ENCODE data around the gene ADAMTS16. TPM values are rescaled to one million over a fixed set of nuclear protein-coding genes. Genes with fewer than 3 reads are reported as not detected.
"Not testable (repeated sequence)": the region's sequence is repeated elsewhere in the genome, so short reads cannot be mapped to it uniquely, and the experiment has no call there.

Gene ADAMTS16
- polyA plus RNA-seq (ENCODE audit: insufficient read length in 4 of 4) = 10 to 100 TPM; 67.2 to 88.1 (median 81.7) TPM

DNA sequence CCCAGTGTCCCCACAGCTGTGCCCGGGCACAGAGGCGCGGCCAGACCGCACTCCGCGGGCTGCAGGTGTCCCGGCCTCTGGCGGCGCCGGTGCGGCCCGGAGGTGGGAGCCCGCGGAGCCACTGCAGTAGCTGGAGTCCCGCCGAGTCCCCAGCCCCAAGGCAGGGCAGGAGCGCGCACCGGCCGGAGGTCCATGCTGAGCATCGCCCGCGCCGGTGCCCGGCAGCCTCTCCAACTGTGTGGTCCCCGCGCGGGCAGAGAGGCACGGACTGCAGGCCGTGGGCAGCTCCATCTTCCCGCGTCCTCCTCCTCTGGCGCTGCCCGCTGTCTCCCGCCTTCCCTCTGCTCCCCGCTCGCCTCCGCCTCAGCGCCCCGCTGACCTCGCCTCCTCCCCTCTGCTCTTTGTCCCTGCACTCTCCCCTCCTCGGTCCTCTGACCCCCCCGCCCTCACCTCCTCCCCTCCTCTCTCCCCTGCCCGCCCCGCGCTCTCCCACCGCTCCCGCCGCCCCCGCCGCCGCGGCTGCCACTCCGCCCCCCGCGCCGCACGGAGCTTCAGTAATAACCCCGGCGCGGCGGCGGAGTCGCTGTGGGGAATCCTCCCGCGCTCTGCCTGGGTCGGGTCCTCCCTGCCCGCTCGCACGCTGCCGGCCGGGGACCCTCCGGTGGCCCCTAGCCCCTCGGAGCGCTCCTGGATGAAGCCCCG, at the start of gene ADAMTS16:
Gene ADAMTS16, plus strand, starts transcription at position 554 of the 702 bp plus-strand sequence. Its CDS starts 138 bp downstream, at position 692.
- DNase-seq (ENCODE audit: low read depth in 4 of 4, low spot score in 3 of 4) = peak in 1 of 4 donors; percentile 18

DNA sequence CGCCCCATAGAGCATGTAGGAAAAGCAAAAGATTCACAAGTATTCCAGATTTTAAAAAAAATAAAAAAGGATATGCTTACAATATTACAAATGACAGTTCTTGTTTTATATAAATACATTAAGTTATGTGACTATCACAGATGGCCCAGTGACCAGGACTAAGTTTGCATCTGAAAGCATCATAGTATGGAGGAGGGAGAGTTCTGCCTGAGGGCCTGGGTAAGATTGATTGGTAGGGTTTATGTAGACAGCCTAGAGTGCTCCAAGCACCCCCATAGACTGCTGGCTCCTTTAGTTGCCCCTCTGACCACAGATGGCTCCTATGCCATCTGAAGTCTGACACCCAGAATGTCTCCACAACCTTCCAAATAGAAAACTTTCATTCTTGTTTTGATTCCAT, 48.0 kb upstream of the ADAMTS16 start:
- no peak for DNase-seq (ENCODE audit: low read depth in 4 of 4, low spot score in 3 of 4)

DNA sequence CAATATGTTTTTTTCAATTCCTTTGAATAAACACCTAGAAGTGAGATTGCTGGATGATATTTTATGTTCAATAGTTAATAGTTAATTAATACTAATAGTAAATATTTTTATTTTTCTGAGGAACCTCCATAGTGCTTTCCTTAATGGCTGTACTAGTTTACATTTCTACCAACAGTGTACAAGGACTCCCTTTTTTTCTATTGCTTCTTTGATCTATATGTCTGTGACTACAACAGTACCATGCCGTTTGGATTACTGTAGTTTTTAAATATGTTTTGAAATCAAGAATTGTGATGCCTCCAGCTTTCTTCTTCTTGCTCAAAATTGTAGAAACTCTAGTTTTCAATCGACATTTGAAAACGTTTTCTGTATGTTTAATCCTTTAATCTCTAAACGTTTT, 39.5 kb upstream of the ADAMTS16 start:
- no peak for DNase-seq (ENCODE audit: low read depth in 4 of 4, low spot score in 3 of 4)

GRCh38 chr5:5101676-5102075, 38.5 kb upstream of the ADAMTS16 start:
- no peak for DNase-seq (ENCODE audit: low read depth in 4 of 4, low spot score in 3 of 4)

DNA sequence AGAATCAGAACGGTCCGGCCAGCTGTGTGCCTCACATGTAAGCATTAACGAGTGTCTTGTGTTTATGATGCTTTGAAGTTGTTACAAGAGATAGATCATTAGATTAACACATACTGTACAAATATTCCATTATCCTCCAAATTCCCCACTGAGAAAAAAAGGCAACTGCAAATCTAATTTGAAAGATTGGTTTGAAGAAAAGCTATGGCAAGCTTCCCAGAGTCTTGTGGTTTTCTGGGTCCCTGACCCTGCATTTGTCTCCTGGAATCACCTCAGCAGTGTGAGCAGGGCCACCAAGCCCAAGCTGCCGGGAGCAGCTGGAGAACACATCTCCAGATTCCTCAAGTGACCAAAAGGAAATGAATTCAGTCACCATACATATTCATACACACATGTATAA, 36.9 kb upstream of the ADAMTS16 start:
- no peak for DNase-seq (ENCODE audit: low read depth in 4 of 4, low spot score in 3 of 4)

GRCh38 chr5:5104550-5104949, 35.6 kb upstream of the ADAMTS16 start:
- DNase-seq (ENCODE audit: low read depth in 4 of 4, low spot score in 3 of 4) = no peak

- no peak for DNase-seq (ENCODE audit: low read depth in 4 of 4, low spot score in 3 of 4)
These were observed 34.6 kb upstream of the ADAMTS16 start for GRCh38 chr5:5105531-5105930.

DNA sequence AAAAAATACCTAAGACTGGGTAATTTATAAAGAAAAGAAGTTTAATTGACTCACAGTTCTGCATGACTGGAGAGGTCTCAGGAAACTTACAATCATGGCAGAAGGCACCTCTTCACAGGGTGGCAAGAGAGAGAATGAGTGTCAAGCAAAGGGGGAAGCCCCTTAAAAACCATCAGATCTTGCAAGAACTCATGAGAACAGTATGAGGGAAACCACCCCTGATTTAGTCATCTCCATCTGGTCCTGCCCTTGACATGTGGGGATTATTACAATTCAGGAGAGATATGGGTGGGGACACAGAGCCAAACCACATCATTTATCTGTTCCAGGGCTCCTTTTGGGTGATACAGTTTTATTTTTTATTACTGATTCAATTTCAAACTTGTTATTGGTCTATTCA, 23.2 kb upstream of the ADAMTS16 start:
- DNase-seq (ENCODE audit: low read depth in 4 of 4, low spot score in 3 of 4) = no peak

DNA sequence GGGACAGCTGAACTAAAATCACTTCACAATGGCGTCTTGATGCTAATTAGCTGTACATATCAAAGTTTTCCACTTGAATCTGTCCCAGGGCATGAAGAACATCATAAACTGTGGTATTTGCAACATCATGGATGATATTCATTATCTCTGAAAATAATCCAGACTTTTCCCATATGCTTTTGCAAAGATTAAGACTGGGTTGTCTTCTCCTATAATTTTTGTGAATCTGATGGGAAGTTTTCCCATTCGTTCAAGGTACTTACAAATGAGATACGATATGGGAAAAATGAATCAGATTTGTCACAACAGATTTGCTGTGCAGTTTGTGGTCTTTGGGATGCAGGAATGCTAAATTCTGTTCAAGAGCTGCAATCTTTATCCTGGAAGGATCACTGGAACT, 17.4 kb upstream of the ADAMTS16 start:
- no peak for DNase-seq (ENCODE audit: low read depth in 4 of 4, low spot score in 3 of 4)

DNA sequence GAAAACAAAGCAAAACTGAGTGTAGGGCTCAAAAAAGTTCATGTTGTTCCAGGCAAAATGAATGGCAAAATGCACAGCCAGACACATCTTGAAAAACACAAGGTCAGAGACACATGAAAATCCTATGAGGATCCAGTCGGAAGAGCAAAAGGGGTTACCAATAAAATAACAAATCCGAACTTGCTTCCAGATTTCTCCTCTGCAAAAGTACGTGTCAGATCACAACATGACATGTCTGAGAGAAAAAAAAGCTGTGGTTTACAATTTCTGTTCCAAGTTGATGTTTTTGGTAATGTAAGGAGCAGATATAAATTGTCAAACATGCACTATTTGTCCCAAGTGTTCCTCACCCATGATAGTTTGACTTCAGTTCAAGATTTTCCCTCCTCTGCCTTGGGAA, 15.9 kb upstream of the ADAMTS16 start:
- no peak for DNase-seq (ENCODE audit: low read depth in 4 of 4, low spot score in 3 of 4)

DNA sequence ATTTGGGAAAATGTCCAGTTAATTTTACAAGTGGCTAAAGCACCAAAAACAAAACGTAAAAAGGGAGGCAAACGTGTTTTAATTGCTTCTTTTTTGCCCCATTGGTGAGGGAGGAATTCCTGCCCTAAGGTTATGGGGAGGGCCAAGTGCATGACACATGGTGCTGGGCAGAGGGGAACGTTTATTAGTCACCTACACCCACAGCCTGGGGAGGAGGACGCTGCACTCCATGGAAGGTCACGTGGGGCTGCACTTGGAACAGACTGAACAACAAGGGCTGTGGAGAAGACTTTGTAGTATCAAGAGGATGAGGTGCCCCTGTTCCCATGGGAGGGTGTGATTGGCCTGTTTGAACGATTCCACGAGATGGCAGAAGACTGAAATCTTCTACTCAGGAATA, 13.7 kb upstream of the ADAMTS16 start:
- DNase-seq (ENCODE audit: low read depth in 4 of 4, low spot score in 3 of 4) = no peak

DNA sequence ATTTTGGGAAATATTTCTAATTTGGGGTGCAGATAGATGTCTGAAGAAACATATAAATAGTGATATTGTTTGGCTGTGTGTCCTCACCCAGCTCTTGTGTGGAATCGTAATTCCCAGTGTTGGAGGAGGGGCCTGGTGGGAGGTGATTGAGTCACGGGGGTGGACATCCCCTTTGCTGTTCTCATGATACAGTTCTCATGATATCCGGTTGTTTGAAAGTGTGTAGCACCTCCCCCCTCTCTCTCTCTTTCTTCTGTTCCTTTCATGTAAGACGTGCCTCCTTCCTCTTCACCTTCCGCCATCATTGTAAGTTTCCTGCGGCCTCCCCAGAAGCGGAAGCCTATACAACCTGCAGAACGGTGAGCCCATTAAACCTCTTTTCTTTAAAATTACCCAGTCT, 11.4 kb upstream of the ADAMTS16 start:
- no peak for DNase-seq (ENCODE audit: low read depth in 4 of 4, low spot score in 3 of 4)

- no peak for DNase-seq (ENCODE audit: low read depth in 4 of 4, low spot score in 3 of 4)
These were observed 7.9 kb upstream of the ADAMTS16 start for GRCh38 chr5:5132234-5132633.

GRCh38 chr5:5132693-5133295, 7.3 kb upstream of the ADAMTS16 start:
- no peak for DNase-seq (ENCODE audit: low read depth in 4 of 4, low spot score in 3 of 4)

- DNase-seq (ENCODE audit: low read depth in 4 of 4, low spot score in 3 of 4) = no peak
These were observed 6.0 kb upstream of the ADAMTS16 start for GRCh38 chr5:5134107-5134506.

DNA sequence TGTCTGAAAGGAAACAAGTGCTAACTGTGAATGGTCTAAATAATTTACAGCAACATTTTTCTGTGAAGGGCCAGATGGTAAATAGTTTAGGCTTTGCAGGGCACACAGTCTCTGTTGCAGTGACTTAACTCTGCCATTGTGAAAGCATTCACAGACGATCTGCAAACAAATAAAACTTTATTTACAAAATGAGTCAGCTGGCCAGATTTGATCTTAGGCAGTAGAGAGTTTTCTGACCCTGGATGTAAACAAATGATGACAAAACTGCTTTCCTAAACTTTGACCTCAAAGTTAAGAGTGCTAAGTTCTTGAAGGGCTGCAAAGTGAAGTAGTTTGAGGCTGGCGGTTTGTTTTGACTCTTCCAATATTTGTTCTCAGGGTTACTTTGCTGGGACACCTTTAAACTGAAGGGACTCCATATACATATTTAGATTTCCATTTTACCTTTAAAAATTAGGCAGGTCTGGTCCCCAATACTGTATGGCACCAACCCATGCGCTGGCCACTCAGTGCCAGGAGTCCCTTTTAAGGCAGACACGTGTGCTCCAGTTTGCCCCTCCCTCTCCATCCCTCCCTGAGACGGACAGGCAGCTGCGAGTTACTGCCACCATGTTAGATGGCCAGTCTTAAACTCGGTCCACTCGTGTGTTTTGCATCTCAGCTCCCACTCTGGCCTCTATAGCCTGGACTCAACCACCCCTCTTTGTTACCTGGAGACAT, 4.0 kb upstream of the ADAMTS16 start:
- DNase-seq (ENCODE audit: low read depth in 4 of 4, low spot score in 3 of 4) = no peak

DNA sequence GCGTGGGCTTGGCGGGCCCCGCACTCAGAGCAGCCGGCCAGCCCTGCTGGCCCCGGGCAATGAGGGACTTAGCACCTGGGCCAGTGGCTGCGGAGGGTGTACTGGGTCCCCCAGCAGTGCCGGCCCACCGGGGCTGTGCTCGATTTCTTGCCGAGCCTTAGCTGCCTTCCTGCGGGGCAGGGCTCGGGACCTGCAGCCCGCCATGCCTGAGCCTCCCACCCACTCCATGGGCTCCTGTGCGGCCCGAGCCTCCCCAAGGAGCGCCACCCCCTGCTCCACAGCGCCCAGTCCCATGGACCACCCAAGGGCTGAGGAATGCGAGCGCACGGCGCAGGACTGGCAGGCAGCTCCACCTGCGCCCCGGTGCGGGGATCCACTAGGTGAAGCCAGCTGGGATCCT, 2.3 kb upstream of the ADAMTS16 start:
- DNase-seq (ENCODE audit: low read depth in 4 of 4, low spot score in 3 of 4) = not testable (repeated sequence)

DNA sequence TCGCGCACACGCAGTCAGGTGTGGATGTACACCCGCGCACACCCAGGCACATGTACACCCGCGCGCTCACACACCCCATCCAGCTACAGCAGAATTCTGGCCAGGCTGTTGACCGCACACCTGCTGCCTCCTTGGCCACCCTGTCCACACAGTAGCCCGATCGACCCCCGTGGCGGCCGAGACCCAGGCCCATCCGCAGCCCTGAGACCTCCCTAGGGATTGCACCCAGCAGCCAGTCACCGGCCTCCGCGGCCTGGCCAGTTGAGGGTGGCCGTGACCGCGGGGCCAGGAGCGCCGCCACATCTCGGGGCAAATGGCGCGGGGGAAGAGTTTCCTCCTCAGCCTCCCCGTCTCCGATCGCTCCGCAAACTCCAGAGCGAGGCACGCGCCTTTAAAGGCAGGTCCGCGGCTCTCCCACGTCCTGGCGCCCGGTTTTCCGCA, 774 bp upstream of the ADAMTS16 start:
- no peak for DNase-seq (ENCODE audit: low read depth in 4 of 4, low spot score in 3 of 4)

- DNase-seq (ENCODE audit: low read depth in 4 of 4, low spot score in 3 of 4) = no peak
These were observed 579 bp downstream of the ADAMTS16 start for GRCh38 chr5:5140479-5141338.

DNA sequence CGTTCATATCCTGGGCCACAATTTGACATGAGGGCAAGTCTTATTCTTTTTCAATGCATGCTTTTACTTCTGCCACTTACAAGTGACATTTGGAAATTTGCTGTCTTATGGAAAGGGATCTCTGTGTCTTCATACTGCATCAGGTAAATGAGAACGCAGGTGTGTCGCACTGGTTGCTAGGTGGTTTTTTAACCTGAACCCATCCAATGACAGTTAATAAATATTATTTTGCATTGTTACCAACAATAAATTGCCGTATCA, 1.1 kb downstream of the ADAMTS16 start:
- no peak for DNase-seq (ENCODE audit: low read depth in 4 of 4, low spot score in 3 of 4)
